ENCODE data around the gene PLXNA4. TPM values are rescaled to one million over a fixed set of nuclear protein-coding genes. Genes with fewer than 3 reads are reported as not detected.

The PLXNA4 gene
- total and polyA plus RNA-seq, 4 donors: 0.04 to 1.1 (median 0.41) TPM

DNA sequence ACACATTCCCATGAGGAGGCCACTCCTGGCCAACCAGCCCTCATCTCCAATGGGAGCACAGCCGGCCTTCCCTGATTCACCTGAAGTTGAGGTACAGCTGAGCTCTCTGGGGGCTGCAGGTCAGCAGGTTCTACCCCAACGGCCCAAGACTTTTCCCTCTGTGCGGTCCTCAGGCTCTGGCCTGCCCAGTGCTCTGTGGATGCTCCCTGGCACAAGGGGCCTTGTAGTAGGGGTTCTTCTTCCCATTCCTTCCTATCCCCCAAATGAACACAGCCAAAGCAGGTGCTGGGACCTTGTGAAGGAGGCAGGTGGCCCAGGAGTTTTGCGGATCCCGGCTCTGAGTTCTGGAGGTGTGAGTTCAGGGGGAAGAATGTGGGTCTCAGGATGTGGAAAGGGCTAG is 72.2 kb downstream of the PLXNA4 start:
- no peak overlapping the region for H3K4me3 ChIP-seq (ENCODE audit: low read depth in 1 of 3, low read length in 3 of 3)
- TF ChIP-seq MAX (IDR thresholded peaks at IDR 0.05) (no peak), REST (IDR thresholded peaks at IDR 0.05) (no peak), RXRA (IDR thresholded peaks at IDR 0.05) (no peak), GABPA (IDR thresholded peaks at IDR 0.05 in 1 of 2, conservative IDR thresholded peaks at IDR 0.05 in 1 of 2) (no peak), NR2F2 (IDR thresholded peaks at IDR 0.05) (no peak), HNF4A (conservative IDR thresholded peaks at IDR 0.05) (no peak), JUND (IDR thresholded peaks at IDR 0.05) (no peak), RAD21 (IDR thresholded peaks at IDR 0.05) (no peak), HNF4G (IDR thresholded peaks at IDR 0.05) (no peak), SP1 (IDR thresholded peaks at IDR 0.05) (no peak), TAF1 (conservative IDR thresholded peaks at IDR 0.05) (no peak), YY1 (IDR thresholded peaks at IDR 0.05) (no peak), FOXA1 (IDR thresholded peaks at IDR 0.05) (no peak), EGR1 (IDR thresholded peaks at IDR 0.05; ENCODE audit: low read depth in 2 of 2) (no peak)
- TF ChIP-seq, protein P1, sequence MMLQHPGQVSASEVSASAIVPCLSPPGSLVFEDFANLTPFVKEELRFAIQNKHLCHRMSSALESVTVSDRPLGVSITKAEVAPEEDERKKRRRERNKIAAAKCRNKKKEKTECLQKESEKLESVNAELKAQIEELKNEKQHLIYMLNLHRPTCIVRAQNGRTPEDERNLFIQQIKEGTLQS (IDR thresholded peaks at IDR 0.05): no peak
- TF ChIP-seq, protein P2, sequence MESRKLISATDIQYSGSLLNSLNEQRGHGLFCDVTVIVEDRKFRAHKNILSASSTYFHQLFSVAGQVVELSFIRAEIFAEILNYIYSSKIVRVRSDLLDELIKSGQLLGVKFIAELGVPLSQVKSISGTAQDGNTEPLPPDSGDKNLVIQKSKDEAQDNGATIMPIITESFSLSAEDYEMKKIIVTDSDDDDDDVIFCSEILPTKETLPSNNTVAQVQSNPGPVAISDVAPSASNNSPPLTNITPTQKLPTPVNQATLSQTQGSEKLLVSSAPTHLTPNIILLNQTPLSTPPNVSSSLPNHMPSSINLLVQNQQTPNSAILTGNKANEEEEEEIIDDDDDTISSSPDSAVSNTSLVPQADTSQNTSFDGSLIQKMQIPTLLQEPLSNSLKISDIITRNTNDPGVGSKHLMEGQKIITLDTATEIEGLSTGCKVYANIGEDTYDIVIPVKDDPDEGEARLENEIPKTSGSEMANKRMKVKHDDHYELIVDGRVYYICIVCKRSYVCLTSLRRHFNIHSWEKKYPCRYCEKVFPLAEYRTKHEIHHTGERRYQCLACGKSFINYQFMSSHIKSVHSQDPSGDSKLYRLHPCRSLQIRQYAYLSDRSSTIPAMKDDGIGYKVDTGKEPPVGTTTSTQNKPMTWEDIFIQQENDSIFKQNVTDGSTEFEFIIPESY (IDR thresholded peaks at IDR 0.05): no peak
- H3K27ac ChIP-seq (ENCODE audit: low read depth in 1 of 2, low read length in 2 of 2): no peak overlapping the region
- no peaks in the 10 kb centered on the region for H3K9me3 ChIP-seq (ENCODE audit: control insufficient read depth in 4 of 4, low read length in 3 of 4)
- no peak overlapping the region for H3K9ac ChIP-seq (ENCODE audit: low read depth in 1 of 2, low read length in 2 of 2)
- no peaks in the 10 kb centered on the region for H3K27me3 ChIP-seq (ENCODE audit: control insufficient read depth in 4 of 4, insufficient read depth in 4 of 4, low read length in 3 of 4)
- DNase-seq (ENCODE audit: low spot score): no peak
- H3K36me3 ChIP-seq (ENCODE audit: control insufficient read depth in 4 of 4, insufficient read depth in 3 of 4, low read depth in 1 of 4, low read length in 3 of 4): no peaks in the 10 kb centered on the region
- 87% methylated on average over 5 of the region's 5 CpGs for WGBS
- H3K4me1 ChIP-seq (ENCODE audit: control insufficient read depth in 4 of 4, insufficient read depth in 4 of 4, low read length in 3 of 4): no peaks in the 10 kb centered on the region

DNA sequence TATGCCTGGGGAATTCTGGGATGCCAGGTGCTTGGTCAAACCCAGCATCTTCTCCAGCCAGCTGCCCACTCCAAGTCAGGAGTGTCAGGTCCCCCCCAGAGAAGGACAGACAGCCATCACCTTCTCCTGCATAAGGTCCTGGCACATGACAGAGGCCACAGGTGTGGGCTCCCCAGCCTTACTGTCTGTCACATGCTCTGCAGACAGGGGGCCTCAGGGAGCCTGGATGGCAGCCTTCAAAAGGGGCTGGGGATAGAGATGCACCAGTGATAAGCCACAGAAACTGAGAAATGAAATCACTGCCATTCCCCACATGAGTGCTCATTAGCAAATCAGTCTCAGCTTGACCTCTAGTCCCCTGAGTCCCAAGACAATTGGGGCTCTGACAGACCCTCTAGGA is 72.9 kb downstream of the PLXNA4 start:
- DNase-seq (ENCODE audit: low spot score): no peak
- Histone ChIP-seq H3K4me1 (ENCODE audit: control insufficient read depth in 4 of 4, insufficient read depth in 4 of 4, low read length in 3 of 4) (no peaks in the 10 kb centered on the region), H3K27ac (ENCODE audit: low read depth in 1 of 2, low read length in 2 of 2) (no peak overlapping the region), H3K4me3 (ENCODE audit: low read depth in 1 of 3, low read length in 3 of 3) (no peak overlapping the region), H3K27me3 (ENCODE audit: control insufficient read depth in 4 of 4, insufficient read depth in 4 of 4, low read length in 3 of 4) (no peaks in the 10 kb centered on the region), H3K9ac (ENCODE audit: low read depth in 1 of 2, low read length in 2 of 2) (no peak overlapping the region), H3K9me3 (ENCODE audit: control insufficient read depth in 4 of 4, low read length in 3 of 4) (no peaks in the 10 kb centered on the region), H3K36me3 (ENCODE audit: control insufficient read depth in 4 of 4, insufficient read depth in 3 of 4, low read depth in 1 of 4, low read length in 3 of 4) (no peaks in the 10 kb centered on the region)
- TF ChIP-seq MAX (IDR thresholded peaks at IDR 0.05): no peak
